Adipose tissue (tissue), 3 donors: ENCODE measurements around the gene NUP50. TPM values are rescaled to one million over a fixed set of nuclear protein-coding genes. Genes with fewer than 3 reads are reported as not detected.

ENCODE experiments used
- H3K27ac ChIP-seq: one replicate; pipeline ENCODE4 v1.5.1; 2013; ENCODE audit warnings: low read depth, low read length
- WGBS, 3 donors: extraction: QIAGEN DNeasy Blood & Tissue Kit; methylation state at CpG; one replicate each; pipeline ENCODE4 v1.1.7; 2013; 5-methylcytosine and 5-hydroxymethylcytosine counted together
- polyA plus RNA-seq, 3 donors: library from polyadenylated mRNA; stranded (reverse); fragments of 200-250 nt; gene quantifications; one replicate each; pipeline ENCODE4 v1.2.3, GENCODE V29; 2013
- donor health status: healthy with polysubstance abuse.
- donor health status: Bipolar disorder and iron deficiency.
- donor health status: healthy.

NUP50 gene, protein sequence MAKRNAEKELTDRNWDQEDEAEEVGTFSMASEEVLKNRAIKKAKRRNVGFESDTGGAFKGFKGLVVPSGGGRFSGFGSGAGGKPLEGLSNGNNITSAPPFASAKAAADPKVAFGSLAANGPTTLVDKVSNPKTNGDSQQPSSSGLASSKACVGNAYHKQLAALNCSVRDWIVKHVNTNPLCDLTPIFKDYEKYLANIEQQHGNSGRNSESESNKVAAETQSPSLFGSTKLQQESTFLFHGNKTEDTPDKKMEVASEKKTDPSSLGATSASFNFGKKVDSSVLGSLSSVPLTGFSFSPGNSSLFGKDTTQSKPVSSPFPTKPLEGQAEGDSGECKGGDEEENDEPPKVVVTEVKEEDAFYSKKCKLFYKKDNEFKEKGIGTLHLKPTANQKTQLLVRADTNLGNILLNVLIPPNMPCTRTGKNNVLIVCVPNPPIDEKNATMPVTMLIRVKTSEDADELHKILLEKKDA
- 10 to 100 TPM in 2 of 3 donors, 1 to 10 TPM in 1; 9.3 to 17.4 (median 12.4) TPM for polyA plus RNA-seq

DNA sequence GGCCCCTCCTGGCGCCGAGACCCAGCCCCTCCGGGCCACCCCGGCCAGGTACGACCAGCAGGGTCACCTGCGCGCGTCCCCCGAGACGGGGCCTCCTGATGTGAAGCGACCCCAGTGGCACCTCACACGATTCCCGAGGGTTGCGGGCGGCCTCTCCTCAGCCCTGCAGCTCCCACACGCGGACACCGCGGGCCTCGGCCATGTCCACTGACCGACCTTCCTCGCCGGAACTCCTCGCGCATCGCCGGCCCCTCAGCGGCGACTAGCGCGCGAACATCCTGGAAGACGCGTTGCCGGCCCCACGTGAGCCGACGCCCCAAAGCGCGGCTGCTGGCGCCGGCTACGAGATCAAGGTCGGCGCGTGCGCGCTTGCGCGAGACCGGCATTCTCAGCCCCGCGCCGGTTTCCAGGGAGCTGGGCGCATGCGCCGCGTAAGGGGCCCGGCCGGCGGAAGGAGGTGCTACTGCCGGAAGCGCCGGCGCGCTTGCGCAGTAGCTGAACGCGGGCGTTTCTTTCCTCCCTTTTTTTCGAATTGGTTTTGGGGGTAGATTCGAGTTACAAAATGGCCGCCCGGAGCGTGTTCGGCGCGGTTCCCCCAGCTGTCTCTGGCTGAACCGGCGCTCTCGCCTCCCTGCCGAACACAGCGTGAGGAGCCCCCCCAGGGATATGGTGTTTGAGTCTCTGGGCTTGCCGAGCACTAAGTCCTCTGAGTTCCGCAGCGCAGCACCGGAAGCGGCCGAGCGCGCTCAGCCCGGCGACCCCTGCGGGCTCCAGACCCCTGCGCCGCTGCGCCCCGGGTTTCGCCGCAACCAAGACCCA lies at the start of gene NUP50:
TSS of gene NUP50 (plus strand) at position 475 of the 819 bp plus-strand sequence. CDS start 4,253 bp downstream, outside the sequence.
- WGBS, 3 donors = 0 to 1% (median 0%) methylated on average over 69 to 100 of the region's 100 CpGs

DNA sequence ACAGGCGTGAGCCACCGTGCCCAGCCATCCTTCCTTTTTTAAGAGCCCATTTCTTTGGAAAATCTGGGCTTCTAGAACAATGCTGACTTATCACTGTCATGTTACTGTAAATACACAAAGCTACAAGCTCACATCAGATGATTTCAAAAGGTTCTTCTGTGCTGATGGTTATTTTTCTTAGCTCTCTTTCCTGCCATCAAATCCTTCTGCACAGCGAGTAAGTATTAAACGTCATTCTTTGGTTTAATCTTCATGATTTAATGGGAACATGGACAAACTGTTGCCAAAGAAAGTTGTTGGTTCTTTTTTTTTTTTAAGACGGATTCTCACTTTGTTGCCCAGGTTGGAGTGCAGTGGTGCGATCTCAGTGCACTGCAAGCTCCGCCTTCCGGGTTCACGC lies 43.3 kb upstream of the NUP50 start:
- WGBS, 3 donors = 78 to 85% (median 83%) methylated on average over 9 of the region's 9 CpGs
- H3K27ac ChIP-seq = no peak overlapping the region

More for the DNA sequence above, at the start of gene NUP50:
- H3K27ac ChIP-seq = peak within 1 kb of the TSS; percentile 59

DNA sequence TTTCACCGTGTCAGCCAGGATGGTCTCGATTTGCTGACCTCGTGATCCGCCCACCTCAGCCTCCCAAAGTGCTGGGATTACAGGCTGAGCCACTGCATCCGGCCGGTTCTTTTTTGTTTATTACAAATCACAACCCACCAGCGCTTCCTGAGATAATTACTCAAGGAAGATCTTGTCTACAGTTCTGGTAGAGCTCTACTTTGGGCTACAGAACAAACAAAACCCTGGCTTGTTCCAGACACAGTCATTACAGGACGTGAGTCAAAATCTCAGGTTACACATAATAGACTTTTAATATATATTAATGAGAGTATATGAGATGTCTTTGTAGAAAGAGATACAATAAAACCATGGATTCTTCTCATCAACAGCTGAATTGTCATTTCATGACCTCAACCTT lies 42.8 kb upstream of the NUP50 start:
- no peak overlapping the region for H3K27ac ChIP-seq
- 57 to 74% (median 58%) methylated on average over 8 of the region's 8 CpGs for WGBS, 3 donors

DNA sequence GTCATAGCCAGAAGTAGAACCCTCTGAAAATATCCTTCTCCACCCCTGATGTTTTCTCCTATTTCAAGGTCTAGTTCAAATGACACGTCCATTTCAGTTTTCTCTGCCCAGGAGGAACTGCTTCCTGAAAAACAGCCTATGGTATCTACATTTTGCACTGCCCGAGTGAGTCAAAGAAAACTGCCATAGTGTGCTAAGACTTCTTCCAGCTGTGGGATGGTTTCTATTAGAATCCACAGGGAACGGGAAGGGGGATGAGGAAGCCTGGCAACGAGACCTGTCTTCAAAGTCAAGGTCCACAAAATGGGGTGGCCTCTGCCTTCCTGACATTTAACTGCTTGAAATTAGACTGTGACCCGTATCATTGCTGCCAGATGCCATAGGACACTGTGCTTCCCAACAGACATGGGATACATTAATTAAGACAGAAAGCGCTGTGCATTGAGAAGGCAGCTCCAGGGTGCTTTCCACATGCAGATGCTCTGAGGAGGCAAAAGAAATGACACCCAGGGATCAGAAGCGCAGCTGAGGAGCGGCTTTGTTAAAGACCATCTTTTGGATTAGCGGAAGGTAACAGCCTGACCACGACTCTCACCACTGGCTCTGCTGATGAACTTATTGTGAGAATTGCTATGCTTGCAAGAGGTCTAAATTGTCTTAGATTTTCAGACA lies 39.4 kb upstream of the NUP50 start:
- WGBS, 3 donors = 55 to 67% (median 65%) methylated on average over 10 of the region's 10 CpGs
- no peak overlapping the region for H3K27ac ChIP-seq

DNA sequence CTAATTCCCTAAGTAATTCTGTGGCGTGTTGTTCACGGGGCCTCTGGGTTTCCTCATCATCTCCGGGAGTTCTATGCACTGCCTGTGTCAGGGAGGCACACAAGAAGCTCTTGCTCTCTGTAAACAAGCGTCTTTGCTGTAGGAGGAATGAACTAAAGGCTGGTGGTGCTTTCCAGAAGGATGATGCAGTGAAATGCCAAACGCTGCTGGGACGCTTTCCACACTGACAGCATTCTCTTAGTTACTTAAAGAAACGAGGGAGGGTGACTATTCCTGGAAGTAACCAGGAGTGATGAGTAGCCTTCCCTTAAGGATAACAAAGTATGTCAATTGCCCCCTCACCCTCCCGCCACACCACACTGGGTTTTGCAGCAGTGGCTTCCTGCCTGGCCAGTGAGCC lies 38.5 kb upstream of the NUP50 start:
- H3K27ac ChIP-seq = no peak overlapping the region
- 26 to 46% (median 26%) methylated on average over 8 of the region's 8 CpGs for WGBS, 3 donors

DNA sequence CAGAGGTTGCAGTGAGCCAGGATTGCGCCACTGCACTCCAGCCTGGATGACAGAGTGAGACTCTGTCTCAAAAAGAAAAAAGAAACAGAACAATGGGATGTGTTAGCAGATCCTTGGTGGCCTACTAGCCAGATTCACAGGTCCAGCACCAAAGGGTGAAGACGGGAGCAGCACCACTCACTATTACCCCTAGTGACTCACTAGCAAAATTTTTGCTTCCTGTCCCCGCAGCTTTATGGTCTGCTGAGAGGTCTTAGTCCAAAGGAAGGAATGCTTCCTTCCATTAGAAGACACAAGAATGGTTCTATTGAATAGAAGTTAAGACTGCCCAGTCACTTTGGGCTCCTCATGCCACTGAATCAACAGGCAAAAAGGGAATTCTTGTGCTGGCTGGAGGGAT lies 35.9 kb upstream of the NUP50 start:
- H3K27ac ChIP-seq = no peak overlapping the region
- 66 to 86% (median 83%) methylated on average over 3 of the region's 3 CpGs for whole genome bisulfite sequencing, 3 donors

DNA sequence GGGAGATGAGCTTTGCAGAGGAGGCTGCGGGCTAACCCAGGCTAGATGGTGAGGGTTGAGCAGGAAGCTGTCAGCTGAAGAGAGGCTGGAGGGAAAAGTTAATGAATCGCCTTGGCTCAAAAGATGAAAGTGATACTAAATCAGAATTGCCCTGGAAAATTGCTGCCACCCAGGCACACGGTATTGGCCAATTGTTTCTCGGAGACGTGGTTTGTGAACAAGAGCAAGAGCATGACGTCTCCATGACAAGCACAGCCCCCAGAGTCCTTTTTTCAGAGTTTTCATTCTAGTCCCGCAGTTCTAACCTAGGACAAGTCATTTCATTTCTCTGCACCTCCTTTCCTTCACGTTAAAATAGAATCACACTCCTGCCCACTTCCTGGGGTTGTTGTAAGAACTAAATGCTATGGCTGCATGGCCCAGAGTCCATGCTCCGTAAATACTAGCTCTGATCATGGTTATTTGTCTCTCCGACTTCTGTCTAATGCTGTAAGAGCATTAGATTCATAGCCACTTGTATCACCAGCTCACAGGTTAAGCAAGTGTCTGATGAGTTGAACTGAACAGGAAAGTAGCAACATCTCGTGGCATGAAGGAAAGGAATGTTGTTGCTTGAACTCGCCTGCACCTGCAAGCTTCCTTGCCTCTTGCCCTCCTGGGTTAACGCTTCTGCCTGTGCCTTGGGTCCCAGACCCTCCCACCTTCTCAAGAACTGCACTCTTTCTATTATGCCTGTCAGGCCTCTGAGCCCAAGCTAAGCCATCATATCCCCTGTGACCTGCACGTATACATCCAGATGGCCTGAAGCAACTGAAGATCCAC lies 33.8 kb upstream of the NUP50 start:
- 46 to 55% (median 49%) methylated on average over 14 of the region's 14 CpGs for WGBS, 3 donors
- no peak overlapping the region for H3K27ac ChIP-seq

DNA sequence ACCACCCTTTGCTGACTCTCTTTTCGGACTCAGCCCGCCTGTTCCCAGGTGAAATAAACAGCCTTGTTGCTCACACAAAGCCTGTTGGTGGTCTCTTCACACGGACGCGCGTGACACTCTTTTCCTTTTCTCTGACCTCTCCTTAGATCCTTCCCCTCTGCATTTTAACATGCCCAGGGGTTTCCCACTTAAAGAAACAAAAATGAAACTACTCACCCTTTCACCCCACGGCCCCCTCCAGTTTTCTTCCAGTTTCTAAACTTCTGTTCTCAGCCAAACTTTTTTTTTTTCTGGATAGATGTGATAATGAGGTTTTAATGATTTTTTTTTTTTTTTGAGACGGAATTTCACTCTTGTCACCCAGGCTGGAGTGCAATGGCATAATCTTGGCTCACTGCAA lies 32.8 kb upstream of the NUP50 start:
- WGBS, 3 donors = 67 to 85% (median 81%) methylated on average over 8 of the region's 8 CpGs
- no peak overlapping the region for H3K27ac ChIP-seq

DNA sequence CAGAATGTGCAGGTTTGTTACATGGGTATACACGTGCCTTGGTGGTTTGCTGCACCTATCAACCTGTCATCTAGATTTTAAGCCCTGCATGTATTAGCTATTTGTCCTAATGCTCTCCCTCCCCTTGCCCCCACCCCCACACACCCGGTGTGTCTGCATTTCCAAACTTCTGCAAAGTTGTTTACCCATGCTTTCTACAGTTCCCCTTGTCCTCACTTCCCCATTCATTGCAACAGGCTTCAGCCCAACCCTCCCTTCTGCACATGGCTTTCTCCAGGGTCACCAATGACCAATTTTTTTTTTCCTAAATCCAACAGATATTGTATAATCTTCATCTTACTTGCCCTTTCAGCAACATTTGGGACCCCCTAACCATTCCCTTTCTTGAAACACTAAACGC lies 32.0 kb upstream of the NUP50 start:
- H3K27ac ChIP-seq = no peak overlapping the region
- WGBS, 3 donors = 48 to 70% (median 67%) methylated on average over 3 of the region's 3 CpGs

DNA sequence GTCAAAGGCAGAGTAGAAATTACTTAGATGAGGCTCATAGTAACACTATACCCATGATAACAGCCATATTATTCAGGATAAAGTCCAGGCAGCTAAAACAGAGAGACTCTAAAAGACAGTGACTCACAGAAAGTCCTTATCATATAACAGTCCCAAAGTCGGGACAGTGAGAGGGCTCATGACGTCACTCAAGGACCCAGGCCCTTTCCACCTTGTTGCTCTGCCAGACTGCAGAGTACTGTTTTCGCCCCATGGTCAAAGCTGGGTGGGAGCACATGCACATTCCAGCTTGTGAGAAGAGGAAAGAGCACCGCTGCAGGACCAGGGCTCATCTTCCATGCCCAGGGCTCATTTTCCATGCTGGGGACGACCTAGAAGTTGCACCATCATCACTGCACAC lies 29.4 kb upstream of the NUP50 start:
- 96 to 98% (median 98%) methylated on average over 5 of the region's 5 CpGs for WGBS, 3 donors
- H3K27ac ChIP-seq = no peak overlapping the region

DNA sequence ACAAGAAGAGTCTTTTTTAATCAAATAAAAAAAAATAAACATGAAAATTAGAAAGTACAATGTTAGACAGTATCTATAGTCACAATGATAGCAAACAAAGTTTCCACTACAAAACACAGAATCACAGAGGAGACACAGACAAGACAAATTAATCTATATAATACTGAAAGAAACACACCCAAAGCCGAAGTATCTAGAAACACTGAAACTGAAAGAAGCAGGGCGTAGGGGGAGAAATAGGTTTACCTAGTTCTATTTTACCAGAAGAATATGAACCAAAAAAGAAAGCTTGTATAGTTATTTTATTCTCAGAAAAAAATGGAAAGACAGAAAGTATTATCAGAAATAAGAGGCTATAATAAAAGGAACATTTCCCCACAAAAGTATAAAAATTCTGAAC lies 27.1 kb upstream of the NUP50 start:
- WGBS, 3 donors = 90 to 96% (median 93%) methylated on average over 2 of the region's 2 CpGs
- no peak overlapping the region for H3K27ac ChIP-seq

DNA sequence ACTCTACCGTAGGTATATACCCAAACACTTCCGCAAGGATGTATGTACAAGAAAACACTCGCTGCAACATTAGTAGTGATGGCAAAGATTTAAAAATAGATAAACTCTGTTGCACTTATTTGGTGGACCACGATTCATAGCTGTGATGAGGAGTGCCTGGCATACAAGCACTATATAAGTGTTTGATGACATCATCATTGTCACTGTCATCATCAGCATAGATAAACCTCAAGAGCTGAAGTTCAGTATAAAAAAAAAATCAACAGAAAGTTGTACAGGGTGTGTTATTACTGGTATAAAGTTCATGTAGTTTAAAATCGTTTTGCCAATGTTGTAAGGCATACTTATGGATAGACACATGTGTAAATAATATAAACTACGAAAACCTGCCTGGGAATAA lies 24.0 kb upstream of the NUP50 start:
- WGBS, 3 donors = 93 to 94% (median 94%) methylated on average over 6 of the region's 6 CpGs
- H3K27ac ChIP-seq = no peak overlapping the region

DNA sequence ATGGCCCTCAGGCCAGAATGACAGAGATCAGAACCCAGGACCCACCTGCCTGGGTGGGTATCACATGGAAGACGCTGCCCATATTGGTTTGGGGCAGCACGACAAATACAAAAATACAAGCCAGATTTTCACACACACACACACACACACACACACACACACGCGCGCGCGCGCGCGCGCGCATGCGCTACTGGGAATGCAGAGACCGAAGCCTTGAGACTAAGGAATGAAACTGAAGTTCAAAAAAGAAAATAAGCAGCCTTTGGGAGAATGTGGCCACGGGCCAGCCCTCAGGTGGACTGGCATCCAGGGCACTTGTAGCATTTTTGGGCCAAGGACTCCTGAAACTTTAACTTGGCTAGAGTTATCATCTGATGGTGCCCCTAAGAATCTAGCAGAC lies 21.3 kb upstream of the NUP50 start:
- WGBS, 3 donors = 74 to 88% (median 86%) methylated on average over 15 of the region's 15 CpGs
- H3K27ac ChIP-seq = no peak overlapping the region

DNA sequence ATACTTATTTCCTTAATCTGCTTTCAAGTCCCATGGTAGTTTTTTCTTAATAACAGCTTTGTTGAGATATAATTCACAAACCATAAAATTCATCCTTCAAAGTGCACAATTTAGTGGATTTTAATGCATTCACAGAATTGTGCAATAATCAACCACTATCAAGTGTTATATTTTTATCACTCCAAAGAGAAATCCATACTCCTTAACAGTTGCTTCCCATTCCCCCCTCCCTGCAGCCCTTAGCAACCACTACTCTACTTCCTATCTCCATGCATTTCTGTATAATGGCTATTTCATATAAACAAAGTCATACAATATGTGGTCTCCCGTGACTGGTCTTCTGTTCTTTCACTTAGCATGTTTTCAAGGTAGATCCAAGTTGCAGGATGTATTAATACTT lies 18.8 kb upstream of the NUP50 start:
- WGBS, 3 donors = 63 to 88% (median 70%) methylated on average over 1 of the region's 1 CpG
- H3K27ac ChIP-seq = no peak overlapping the region

DNA sequence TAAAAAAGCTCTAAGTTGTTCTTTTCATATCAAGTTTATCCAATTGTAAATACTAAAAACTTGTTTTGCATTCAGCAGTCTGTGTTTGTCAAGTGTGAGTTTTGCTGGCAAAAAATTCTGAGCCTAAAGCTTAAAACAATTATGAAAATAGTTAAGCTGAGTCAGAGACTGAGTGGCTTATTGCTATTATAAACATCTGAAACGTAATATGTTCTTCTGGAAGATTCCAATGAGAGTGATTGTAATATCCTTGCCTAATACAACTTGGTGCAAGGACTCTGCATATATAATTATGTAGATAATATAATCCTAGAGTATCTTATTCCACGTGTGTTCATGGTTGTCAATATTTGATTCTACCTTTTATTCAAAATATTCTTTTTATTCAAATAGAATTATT lies 14.1 kb upstream of the NUP50 start:
- no peak overlapping the region for H3K27ac ChIP-seq
- 73 to 93% (median 86%) methylated on average over 2 of the region's 2 CpGs for WGBS, 3 donors

DNA sequence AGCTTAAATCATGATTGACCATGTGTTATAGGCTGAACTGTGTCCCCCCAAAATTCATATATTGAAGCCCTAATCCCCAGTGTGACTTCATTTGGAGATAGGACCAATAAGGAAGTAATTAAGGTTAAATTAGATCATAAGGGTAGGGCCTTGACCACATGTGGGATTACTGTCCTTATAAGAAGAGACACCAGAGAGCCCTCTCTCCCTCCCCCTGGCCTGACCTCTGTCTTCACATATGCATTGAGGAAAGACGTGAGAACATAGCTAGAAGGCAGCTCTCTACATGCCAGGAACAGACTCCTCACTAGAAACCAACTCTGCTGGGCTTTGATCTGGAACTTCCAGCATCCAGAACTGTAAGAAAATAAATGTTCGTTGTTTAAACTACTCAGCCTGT lies 13.6 kb upstream of the NUP50 start:
- 43 to 92% (median 64%) methylated on average over 2 of the region's 2 CpGs for WGBS, 3 donors
- no peak overlapping the region for H3K27ac ChIP-seq

DNA sequence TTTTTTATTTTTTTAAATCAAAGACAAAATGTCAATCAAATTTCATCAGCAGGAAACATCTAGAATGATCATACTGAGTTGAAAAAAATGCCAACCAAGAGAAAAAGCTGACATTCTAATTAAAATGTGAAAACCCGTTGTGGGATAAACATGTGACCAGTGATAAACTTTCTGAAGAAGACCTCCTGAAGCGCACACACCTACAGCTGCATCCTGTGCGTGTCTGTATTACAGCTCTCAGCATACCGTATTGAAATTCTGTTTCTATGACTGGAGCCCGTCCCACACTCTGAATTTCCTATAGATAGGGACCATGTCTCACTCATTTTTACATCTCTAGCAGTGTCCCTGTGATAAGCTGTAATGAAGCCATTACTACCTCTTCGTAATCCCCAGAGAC lies 12.2 kb upstream of the NUP50 start:
- H3K27ac ChIP-seq = no peak overlapping the region
- WGBS, 3 donors = 77 to 87% (median 86%) methylated on average over 6 of the region's 6 CpGs

DNA sequence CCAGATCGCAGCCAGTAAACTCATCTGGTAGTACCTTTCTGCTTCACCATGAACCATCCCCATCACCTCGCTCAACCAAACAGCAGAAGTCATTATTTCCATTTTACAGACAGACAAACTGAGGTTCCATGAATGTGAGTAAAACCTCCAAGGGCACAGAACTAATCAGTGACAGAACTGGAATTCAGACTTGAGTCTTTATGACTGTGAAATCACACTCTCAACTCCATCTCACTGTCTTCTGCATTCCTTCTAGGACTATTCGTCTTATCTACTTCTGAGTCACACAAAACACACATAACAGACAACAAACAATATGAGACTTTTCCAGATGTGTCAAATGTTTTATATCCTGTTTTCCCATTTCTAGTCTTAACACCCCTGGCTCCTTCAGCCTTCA lies 9.3 kb upstream of the NUP50 start:
- H3K27ac ChIP-seq = no peak overlapping the region
- 89 to 96% (median 91%) methylated on average over 3 of the region's 3 CpGs for WGBS, 3 donors
